HUES6 (cell line): ENCODE measurements around the gene EP300.
"Not testable (repeated sequence)": the region's sequence is repeated elsewhere in the genome, so short reads cannot be mapped to it uniquely, and the experiment has no call there.

Experiments
- H3K27ac ChIP-seq: 2 replicates; pipeline ENCODE4 v1.7.0; 2013; ENCODE audit warnings: low read depth, mild to moderate bottlenecking, low read length, inconsistent platforms
- H3K27me3 ChIP-seq: 2 replicates; pipeline ENCODE4 v1.6.1; 2013; ENCODE audit warnings: low read length; ENCODE audit not compliant: control insufficient read depth, insufficient read depth
- H3K36me3 ChIP-seq: 2 replicates; pipeline ENCODE4 v1.6.1; 2013; ENCODE audit warnings: low read length; ENCODE audit not compliant: control insufficient read depth, insufficient read depth
- H3K4me1 ChIP-seq: 2 replicates; pipeline ENCODE4 v1.6.1; 2013; ENCODE audit warnings: low read length; ENCODE audit not compliant: control insufficient read depth, insufficient read depth
- H3K4me3 ChIP-seq: 2 replicates; pipeline ENCODE4 v1.5.1; 2013; ENCODE audit warnings: low read depth, low read length
- H3K9ac ChIP-seq: one replicate; pipeline ENCODE4 v1.6.1; 2013; ENCODE audit warnings: mild to moderate bottlenecking, low read length
- H3K9me3 ChIP-seq: 2 replicates; pipeline ENCODE4 v1.6.1; 2013; ENCODE audit warnings: low read depth, low read length; ENCODE audit not compliant: control insufficient read depth, insufficient read depth

The EP300 gene

GRCh38 chr22:41085842-41086241 is 6.5 kb upstream of the EP300 start:
- Histone ChIP-seq H3K9ac (no peak overlapping the region), H3K27ac (no peak overlapping the region), H3K36me3 (no peaks in the 10 kb centered on the region), H3K4me1 (peaks cover 5% of the 10 kb centered on the region), H3K27me3 (no peaks in the 10 kb centered on the region), H3K4me3 (no peak overlapping the region), H3K9me3 (no peaks in the 10 kb centered on the region)

DNA sequence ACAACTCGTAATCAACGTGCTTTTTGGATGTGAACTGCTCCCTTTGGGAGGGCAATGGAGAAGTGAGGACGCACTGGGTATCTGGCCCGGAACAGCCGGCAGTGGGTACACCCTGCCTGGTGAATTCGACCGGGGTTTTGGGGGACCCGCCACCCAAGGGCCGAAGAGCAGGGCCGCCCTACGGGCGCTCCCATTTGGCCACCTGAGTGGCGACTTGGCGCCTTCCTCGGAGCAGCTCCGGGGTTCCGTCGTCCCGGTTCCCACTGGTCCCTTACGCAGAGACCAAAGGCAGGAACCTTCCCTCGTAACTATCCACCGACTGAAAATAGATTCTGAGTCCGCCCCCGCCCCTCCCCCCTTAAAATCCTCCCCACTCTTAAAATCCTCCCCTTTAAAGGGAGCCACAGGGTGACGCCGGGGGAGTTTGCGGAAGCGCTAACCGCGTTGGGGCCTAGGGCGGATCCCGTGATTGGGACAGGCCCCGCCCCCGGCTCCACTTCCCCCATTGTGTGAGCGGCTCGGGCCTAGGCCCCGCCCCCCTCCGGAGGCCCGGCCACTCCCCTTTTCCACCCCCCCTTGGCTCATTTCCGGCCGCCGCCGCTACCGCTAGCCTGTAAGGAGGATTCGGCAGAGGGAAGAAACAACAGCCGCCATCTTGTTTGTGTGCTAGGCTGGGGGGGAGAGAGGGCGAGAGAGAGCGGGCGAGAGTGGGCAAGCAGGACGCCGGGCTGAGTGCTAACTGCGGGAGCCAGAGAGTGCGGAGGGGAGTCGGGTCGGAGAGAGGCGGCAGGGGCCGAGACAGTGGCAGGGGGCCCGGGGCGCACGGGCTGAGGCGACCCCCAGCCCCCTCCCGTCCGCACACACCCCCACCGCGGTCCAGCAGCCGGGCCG is 1.0 kb upstream of the EP300 start:
- H3K9me3 ChIP-seq: no peaks in the 10 kb centered on the region
- H3K4me1 ChIP-seq: peaks cover 13% of the 10 kb centered on the region
- peak overlapping the region; percentile 99 for H3K27ac ChIP-seq
- no peaks in the 10 kb centered on the region for H3K27me3 ChIP-seq
- peak overlapping the region; percentile 89 for H3K4me3 ChIP-seq
- H3K36me3 ChIP-seq: peaks cover 13% of the 10 kb centered on the region; the same call in 1 of the 2 replicates
- H3K9ac ChIP-seq: peak overlapping the region; percentile 100

- Histone ChIP-seq H3K9me3 (no peaks in the 10 kb centered on the region), H3K27ac (peak overlapping the region; percentile 99), H3K4me3 (peak overlapping the region; percentile 89), H3K27me3 (no peaks in the 10 kb centered on the region), H3K4me1 (peaks cover 13% of the 10 kb centered on the region), H3K36me3 (peaks cover 15% of the 10 kb centered on the region; the same call in 1 of the 2 replicates), H3K9ac (peak overlapping the region; percentile 100)
Observed at GRCh38 chr22:41092847-41093411, 537 bp downstream of the EP300 start.

DNA sequence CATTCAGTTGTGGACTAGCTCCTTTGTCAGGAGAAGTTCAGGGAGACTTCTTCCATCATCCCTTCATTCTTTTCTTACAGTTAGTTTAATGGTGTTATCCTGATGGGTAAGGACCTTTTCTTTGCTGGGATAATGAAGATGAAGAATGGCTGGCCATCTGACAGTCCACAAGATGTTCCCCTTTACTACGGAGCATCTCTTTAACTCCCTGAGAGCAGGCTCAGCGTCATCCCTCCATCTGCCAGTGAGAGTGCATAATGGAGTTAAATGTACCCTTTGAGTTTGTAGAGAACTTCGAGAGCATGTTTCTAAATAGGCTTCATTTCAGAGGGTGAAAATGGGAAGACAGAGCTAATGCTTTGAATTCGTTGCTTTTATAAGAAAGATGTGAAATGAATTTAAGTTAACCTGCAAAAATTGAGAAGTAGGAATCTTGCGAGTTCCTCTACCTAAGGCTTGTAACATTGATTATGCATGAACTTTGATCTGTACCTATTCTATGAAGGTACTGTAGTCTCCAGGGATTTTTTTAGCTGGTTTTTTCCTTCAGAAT is 1.7 kb downstream of the EP300 start:
- no peak overlapping the region for H3K27ac ChIP-seq
- peaks cover 13% of the 10 kb centered on the region for H3K4me1 ChIP-seq
- no peaks in the 10 kb centered on the region for H3K9me3 ChIP-seq
- H3K36me3 ChIP-seq: peaks cover 20% of the 10 kb centered on the region
- H3K27me3 ChIP-seq: no peaks in the 10 kb centered on the region
- peak overlapping the region; percentile 89 for H3K4me3 ChIP-seq
- H3K9ac ChIP-seq: peak overlapping the region; percentile 100

DNA sequence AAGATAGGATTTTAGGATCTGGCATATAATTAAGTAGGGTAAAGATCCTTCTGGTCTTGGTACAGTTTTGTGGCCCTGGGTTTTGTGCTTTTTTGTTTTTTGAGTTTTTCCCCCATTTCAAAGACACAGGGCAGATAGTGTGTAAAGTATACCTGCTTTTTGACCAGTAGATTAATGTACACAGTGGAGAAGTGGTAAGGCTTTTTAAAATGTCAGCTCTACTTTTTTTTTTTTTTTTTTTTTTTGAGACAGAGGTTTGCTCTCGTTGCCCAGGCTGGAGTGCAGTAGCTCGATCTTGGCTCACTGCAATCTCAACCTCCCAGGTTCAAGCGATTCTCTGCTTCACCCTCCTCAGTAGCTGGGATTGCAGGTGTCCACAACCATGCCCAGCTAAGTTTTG is 4.0 kb downstream of the EP300 start:
- peaks cover 28% of the 10 kb centered on the region for H3K36me3 ChIP-seq
- no peak overlapping the region for H3K9ac ChIP-seq
- H3K4me1 ChIP-seq: peaks cover 8% of the 10 kb centered on the region; the same call in 1 of the 2 replicates
- H3K27ac ChIP-seq: no peak overlapping the region
- no peak overlapping the region for H3K4me3 ChIP-seq
- no peaks in the 10 kb centered on the region for H3K27me3 ChIP-seq
- H3K9me3 ChIP-seq: no peaks in the 10 kb centered on the region

DNA sequence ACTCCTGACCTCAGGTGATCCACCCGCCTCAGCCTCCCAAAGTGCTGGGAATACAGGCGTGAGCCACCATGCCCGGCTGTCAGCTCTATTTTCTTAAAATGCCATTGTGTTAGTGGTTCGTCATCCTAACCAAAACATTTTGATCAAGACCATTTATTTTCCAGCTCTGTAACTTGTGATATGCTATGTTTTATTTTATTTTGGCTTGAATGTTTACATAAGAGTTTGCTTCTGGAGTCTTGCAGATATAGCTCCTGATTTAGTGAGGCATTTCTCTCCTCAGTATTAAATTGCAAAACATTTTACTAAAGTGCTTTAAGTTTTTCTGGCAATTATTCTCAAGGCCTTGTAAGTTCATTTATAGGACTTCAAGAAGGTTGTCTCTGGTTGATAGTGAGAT is 4.4 kb downstream of the EP300 start:
- H3K27me3 ChIP-seq: no peaks in the 10 kb centered on the region
- no peak overlapping the region for H3K4me3 ChIP-seq
- peaks cover 8% of the 10 kb centered on the region; the same call in 1 of the 2 replicates for H3K4me1 ChIP-seq
- no peak overlapping the region for H3K27ac ChIP-seq
- no peaks in the 10 kb centered on the region for H3K9me3 ChIP-seq
- H3K9ac ChIP-seq: no peak overlapping the region
- peaks cover 32% of the 10 kb centered on the region for H3K36me3 ChIP-seq

- H3K36me3 ChIP-seq: peaks cover 41% of the 10 kb centered on the region
- no peak overlapping the region for H3K27ac ChIP-seq
- no peak overlapping the region for H3K4me3 ChIP-seq
- H3K4me1 ChIP-seq: peaks cover 8% of the 10 kb centered on the region; the same call in 1 of the 2 replicates
- no peaks in the 10 kb centered on the region for H3K9me3 ChIP-seq
- H3K27me3 ChIP-seq: no peaks in the 10 kb centered on the region
- no peak overlapping the region for H3K9ac ChIP-seq
Observed at GRCh38 chr22:41099036-41099435, 6.6 kb downstream of the EP300 start.

DNA sequence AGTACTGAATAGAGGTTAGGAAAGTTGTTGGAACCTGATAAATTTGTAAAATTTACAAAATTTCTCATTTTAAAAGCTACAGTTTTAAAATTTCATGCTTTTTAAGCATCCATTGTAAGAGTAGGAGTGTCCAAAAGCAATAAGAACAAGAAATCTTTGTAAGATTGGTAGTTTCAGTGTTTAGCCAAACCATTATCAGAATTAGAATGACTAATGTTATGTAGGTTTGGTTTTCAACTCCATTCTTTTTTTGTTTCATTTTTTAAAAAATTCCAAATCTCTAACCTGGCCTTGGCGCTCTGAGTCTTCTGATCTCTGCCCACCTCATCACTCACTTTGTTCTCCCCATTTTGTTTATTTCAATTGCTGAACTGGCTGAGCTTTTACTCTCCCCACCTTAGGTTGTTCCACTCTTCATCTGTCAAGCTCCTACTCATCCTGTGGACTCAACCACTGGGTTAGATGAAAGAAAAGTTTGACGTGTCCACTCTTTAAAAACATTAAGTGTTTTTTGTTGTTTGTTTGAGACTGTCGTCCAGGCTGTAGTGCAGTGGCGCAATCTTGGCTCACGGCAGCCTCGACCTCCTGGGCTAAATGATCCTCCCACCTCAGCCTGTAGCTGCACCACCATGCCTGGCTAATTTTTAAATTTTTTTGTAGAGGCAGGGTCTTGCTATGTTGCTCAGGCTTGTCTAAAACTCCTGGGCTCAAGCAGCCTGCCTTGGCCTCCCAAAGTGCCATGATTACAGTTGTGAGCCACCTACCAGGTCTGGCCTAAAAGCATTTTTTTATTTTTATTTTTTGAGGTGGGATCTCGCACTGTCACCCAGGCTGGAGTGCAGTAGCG is 14.0 kb downstream of the EP300 start:
- H3K27ac ChIP-seq: no peak overlapping the region
- H3K9ac ChIP-seq: no peak overlapping the region
- no peak overlapping the region for H3K4me3 ChIP-seq
- H3K4me1 ChIP-seq: no peaks in the 10 kb centered on the region
- peaks cover 38% of the 10 kb centered on the region for H3K36me3 ChIP-seq
- no peaks in the 10 kb centered on the region for H3K9me3 ChIP-seq
- H3K27me3 ChIP-seq: no peaks in the 10 kb centered on the region

GRCh38 chr22:41106969-41107325 is 14.6 kb downstream of the EP300 start:
- peaks cover 37% of the 10 kb centered on the region for H3K36me3 ChIP-seq
- H3K27ac ChIP-seq, H3K9ac ChIP-seq, H3K4me3 ChIP-seq, H3K4me1 ChIP-seq, H3K9me3 ChIP-seq, H3K27me3 ChIP-seq: not testable (repeated sequence)

GRCh38 chr22:41110968-41111367 is 18.6 kb downstream of the EP300 start:
- Histone ChIP-seq H3K36me3 (peaks cover 43% of the 10 kb centered on the region), H3K4me1 (no peaks in the 10 kb centered on the region)

More at GRCh38 chr22:41110968-41111367, 18.6 kb downstream of the EP300 start:
- Histone ChIP-seq H3K27me3 (no peaks in the 10 kb centered on the region), H3K9me3 (no peaks in the 10 kb centered on the region), H3K4me3 (no peak overlapping the region), H3K27ac (no peak overlapping the region), H3K9ac (no peak overlapping the region)
